ENCODE measurements around the gene RARS2.

DNA sequence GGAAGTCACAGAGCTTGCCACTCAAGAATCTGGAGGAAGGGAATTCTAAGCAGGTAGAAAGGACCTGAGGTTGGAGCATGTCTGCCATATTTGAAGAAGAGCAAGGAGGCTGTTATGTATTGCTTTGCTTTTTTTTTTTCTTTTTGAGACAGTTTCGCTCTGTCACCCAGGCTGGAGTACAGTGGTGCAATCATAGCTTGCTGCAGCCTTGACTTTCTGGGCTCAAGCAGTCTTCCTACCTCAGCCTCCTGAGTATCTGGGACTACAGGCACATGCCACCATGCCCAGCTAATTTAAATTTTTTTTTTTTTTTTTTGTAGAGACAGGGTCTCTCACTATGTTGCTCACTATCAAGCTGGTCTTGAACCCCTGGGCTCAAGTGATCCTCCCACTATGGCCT, 41.0 kb upstream of the RARS2 start:
- no peak for TF ChIP-seq POLR2A (IDR thresholded peaks at IDR 0.05; ENCODE audit: low read depth, low read length)
- TF ChIP-seq, protein P1, sequence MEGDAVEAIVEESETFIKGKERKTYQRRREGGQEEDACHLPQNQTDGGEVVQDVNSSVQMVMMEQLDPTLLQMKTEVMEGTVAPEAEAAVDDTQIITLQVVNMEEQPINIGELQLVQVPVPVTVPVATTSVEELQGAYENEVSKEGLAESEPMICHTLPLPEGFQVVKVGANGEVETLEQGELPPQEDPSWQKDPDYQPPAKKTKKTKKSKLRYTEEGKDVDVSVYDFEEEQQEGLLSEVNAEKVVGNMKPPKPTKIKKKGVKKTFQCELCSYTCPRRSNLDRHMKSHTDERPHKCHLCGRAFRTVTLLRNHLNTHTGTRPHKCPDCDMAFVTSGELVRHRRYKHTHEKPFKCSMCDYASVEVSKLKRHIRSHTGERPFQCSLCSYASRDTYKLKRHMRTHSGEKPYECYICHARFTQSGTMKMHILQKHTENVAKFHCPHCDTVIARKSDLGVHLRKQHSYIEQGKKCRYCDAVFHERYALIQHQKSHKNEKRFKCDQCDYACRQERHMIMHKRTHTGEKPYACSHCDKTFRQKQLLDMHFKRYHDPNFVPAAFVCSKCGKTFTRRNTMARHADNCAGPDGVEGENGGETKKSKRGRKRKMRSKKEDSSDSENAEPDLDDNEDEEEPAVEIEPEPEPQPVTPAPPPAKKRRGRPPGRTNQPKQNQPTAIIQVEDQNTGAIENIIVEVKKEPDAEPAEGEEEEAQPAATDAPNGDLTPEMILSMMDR (IDR thresholded peaks at IDR 0.05; ENCODE audit: extremely low read depth in 1 of 2, insufficient read depth in 1 of 2, low read depth in 1 of 2, low read length in 2 of 2): no peak
